T-helper 1 cell (primary cell): ENCODE results near the gene TNIK.
"Not testable (repeated sequence)": the region's sequence is repeated elsewhere in the genome, so short reads cannot be mapped to it uniquely, and the experiment has no call there.

Experiments used
- DNase-seq, 5 donors: peaks; one replicate each; pipeline ENCODE4 v3.0.0-alpha.2; 2012 to 2020

The TNIK gene

GRCh38 chr3:171445620-171446204 lies 14.5 kb downstream of the TNIK start:
- no peak for DNase-seq

DNA sequence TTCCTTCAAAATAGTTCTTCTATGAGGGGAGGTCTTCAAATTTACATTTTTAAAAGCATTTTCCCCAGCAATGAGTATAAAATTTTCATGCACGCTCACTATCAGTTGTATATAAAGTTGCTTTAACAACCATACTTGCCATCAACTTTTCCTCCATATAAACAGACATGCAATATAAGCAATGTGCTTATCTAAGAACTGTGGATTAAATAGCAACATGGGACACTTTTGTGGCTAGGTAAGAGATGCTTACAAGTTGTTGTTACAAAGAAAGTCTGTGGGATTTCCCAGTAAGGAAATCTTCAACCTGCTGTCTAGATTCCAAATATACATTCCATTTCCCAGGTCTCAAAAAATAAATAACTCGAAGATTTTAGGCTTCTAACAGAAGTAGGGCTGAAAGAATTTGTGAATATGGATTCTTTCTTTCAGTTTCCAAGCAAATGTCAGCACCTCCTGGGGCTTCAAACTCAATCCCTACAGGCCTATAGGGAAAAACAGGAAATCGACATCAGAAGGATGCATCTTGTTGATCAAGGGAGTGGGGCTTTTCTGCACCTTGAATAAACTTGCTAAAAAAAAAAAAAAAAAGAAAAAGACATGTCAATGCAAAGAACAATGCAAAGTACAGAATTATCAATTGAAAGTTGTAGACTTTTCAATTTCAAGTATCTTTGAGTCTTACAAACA lies 16.1 kb downstream of the TNIK start:
- DNase-seq: no peak

- DNase-seq: no peak
Observed at GRCh38 chr3:171443211-171443957, 16.8 kb downstream of the TNIK start.

GRCh38 chr3:171442184-171442583 lies 18.0 kb downstream of the TNIK start:
- DNase-seq: no peak

DNA sequence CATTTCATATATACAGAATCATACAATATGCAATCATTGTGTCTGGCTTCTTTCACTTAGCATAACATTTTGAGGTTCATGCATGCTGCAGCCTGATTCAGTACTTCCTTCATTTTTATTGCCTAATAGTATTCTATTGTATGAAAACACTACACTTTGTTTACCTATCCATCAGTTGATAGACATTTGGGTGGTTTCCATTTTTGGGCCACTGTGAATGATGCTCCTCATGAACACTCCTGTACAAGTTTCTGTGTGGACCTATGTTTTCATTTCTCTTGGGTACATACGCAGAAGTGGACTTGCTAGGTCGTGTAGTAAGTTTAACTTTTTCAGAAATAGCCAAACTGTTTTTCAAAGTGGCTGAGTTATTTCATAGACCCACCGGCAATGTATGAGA lies 18.8 kb downstream of the TNIK start:
- no peak for DNase-seq

DNA sequence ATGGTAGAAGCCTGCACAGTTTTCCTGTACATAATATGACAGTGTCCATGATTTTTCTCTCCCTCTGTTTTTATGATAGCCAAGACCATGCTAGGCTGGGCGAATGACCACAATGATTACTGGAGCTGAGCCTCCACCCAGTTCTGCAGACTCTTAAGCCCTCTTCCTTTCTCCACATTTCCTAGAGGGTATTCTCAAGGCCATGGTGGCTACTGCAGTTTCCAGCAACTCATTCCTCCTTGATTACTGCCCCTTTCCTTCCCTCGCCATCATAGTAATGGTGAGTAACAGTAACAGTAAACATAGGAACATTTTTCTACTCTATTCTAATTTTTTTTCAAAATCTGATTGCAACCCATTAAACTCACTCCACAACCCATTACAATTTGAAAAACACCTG lies 20.2 kb downstream of the TNIK start:
- DNase-seq: no peak

- no peak for DNase-seq
Observed at GRCh38 chr3:171437115-171437756, 23.0 kb downstream of the TNIK start.

DNA sequence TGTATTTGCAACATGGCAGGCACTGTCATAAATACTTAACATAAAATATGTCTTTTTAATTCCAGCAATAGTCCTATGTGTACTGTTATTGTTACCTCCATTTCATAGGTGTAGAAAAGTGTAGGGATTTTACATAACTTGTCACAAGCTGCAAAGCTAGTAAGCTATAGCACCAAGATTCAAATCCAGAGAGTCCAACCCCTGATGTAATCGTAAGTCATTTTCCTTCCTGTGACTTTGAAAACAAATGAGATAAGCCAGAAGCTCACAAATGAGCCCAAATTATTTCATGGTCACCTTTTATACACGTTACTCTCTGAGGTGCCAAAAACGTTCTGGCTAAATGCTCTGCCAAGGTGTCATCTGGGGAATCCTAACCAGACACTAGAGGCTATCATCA lies 23.8 kb downstream of the TNIK start:
- DNase-seq: no peak

GRCh38 chr3:171435757-171436156 lies 24.4 kb downstream of the TNIK start:
- DNase-seq: no peak

GRCh38 chr3:171435143-171435542 lies 25.1 kb downstream of the TNIK start:
- no peak for DNase-seq

DNA sequence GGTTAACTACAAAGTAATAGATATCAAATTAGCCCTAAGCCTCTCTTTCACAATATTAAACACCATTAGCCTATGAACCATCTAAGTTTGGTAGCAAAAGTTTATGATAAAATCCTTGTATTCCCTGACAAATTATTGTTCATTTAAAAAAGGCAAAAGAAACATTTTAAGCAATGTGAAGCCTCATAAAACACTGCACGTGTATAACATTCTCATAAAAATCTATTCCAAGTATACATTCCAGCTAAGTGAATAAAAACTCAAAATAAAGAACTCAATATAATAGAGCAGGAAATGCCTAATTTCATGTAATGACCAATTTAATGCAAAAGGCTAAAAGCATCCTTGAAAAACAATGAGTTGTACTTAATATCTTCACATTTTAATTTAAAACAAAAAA lies 27.7 kb downstream of the TNIK start:
- no peak for DNase-seq

- DNase-seq: no peak
Observed at GRCh38 chr3:171431550-171431949, 28.7 kb downstream of the TNIK start.

DNA sequence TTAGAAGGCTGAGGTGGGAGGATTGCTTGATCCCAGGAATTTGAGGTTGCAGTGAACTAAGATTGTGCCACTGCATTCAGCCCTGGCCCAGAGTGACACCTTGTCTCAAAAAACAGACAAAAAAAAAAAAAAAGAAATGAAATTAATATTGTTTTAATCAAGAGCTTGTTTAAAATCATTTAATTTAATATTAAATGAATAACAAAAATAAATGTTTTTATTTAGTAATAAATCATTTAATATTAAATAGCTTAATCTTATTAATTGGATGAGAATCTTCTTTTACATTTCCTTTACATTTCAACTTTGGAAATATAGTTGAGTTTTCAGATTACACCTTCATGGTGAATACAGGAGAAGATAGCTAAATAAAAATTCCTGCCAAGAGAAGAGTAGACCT lies 29.7 kb downstream of the TNIK start:
- DNase-seq: no peak

GRCh38 chr3:171429635-171430034 lies 30.6 kb downstream of the TNIK start:
- DNase-seq: no peak

DNA sequence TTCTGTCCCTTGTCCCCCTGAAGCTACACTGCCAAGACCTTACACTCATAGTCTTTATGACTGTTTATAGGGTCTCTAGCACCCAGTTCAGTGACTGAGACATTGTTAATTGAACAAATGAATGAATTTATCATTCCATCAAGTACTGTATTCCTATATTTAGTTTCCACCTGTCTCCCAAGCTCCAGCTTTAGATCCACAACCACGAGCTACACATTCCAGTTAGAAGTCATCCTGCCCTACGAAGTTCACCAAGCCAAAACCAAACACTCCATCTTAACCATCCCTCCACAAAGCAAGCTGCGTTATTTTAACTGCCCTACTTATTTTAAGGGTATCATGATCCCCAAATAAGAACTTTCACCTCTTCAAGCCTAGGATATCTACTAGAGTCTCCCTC lies 31.3 kb downstream of the TNIK start:
- DNase-seq: no peak

DNA sequence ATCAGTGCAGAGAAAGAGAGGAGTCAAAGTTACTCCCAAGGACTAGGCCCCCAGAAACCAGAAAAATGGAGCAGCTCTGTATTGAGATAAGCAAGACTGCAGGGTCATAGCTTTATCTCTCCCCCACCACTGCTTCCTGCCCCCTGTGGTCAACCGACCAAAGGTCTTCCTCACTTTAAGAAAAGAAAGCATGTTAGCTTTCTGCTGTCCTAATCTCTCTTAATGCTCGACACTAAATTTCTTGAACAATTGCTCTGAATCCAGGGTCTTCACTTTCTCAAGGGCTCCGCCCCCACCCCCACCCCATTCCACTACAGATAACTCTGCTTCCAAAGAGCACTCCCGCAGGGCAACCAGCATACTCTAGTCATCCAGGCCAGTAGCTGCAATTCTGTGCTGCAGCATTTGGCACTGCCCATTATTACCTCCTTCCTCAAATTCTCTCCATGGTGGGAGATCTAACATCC lies 31.9 kb downstream of the TNIK start:
- no peak for DNase-seq

GRCh38 chr3:171427771-171428320 lies 32.4 kb downstream of the TNIK start:
- no peak for DNase-seq

- not testable (repeated sequence) for DNase-seq
Observed at GRCh38 chr3:171424063-171424462, 36.1 kb downstream of the TNIK start.

GRCh38 chr3:171422855-171423254 lies 37.4 kb downstream of the TNIK start:
- DNase-seq: not testable (repeated sequence)

GRCh38 chr3:171420667-171421066 lies 39.5 kb downstream of the TNIK start:
- DNase-seq: no peak

- no peak for DNase-seq
Observed at GRCh38 chr3:171419457-171419856, 40.7 kb downstream of the TNIK start.

DNA sequence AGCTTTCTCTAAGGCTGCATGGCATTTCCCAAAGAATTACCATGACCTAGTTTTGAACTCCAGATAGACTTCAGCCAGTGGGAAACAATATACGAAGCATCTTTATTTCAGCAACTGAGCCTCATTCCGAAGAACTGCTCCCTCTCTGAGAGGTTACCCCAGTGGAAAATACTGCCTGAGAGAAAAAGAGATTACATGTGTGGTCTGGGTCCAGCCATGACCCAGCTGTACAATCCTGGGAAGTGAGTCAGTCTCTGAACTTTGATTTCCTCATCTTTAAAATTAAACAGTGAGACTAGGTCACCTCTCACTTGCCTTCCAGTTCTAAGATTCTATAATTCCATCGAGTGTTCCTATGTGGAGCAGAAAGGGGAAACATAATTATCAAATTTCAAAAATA lies 42.4 kb downstream of the TNIK start:
- DNase-seq: no peak

- DNase-seq: no peak
Observed at GRCh38 chr3:171417137-171417536, 43.1 kb downstream of the TNIK start.
